GM03348 (cell line): ENCODE data around the gene CHST4.
"Not testable (repeated sequence)": the region's sequence is repeated elsewhere in the genome, so short reads cannot be mapped to it uniquely, and the experiment has no call there.

ENCODE experiments used
- DNase-seq: peaks from one replicate; pipeline ENCODE4 v3.0.0; 2012; ENCODE audit warnings: low spot score

CHST4 gene

DNA sequence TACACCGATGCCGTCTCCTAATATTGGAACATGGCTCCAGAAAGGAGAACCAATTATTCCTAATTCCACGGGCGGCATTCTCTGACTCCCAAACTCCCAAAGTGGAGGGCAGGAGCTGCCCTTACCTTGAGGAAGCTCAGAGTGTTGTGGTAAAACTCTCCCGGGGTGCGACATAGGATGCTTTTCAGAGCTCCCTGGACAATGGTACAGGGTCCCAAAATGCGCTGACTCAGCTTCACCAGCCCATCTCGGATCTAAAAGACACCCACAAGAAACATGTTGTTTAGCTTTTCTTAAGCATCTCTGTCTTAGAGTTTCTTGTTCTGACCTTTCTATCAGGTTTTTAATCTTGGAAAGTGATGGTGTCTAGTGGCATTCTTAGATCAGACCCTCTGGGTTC is 43.9 kb downstream of the CHST4 start:
- DNase-seq = no peak

DNA sequence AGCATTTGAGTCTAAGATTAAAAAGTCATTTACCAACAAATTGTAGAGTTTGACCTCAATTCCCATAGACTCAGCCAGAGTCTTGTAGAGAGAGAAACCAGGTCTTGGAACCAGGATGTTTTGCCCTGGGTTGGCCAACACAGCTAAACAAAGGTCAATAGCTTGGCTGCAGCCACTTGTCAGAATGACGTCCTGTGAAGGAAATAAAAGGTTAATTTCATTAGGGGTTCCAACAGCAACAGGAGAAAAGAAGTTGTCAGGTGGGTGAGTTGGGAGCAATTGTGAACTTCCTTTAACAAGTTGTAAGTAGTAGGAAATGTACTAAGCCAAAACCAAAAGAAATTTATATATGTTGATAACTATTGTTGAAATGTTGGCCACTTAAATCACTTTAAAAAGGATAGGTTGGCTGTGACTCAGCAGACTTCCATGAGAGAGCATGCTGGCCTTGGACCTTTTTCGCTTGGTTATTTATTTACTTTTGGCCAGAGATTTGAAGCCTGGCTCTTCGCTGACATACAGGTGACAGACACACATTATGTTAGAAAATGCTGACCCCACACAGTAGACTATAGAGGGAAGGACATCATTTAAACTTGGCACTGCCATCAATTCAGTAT is 46.4 kb downstream of the CHST4 start:
- no peak for DNase-seq

DNA sequence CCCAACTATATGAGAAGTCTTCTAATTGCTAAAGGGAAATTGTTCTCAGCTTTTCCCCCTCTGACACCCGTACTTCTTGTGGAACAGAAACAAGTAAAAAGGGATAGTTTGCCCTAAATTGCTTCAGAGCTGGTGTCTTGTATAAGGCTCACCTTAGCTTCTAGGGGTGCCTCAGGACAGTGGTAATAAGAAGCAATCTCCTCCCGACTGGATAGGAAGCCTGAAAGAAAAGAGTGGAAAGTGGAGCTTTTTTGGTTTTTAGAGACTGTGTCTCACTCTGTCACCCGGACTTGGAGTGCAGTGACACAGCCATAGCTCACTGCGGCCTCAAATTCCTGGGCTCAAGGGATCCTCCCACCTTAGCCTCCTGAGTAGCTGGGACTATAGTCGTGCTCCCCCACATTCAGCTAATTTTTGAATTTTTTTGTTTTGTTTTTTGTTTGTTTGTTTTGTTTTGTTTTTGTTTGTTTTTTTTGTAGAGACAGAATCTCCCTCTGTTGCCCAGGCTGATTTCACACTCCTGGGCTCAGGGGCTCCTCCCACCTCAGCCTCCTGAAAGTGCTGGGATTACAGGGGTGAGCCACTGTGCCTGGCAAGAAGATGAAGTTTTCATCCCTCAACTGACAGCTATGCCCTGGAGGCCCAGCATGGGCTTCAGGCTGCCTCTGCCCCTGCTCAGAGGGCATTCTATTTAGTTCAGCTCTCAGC is 47.3 kb downstream of the CHST4 start:
- no peak for DNase-seq

DNA sequence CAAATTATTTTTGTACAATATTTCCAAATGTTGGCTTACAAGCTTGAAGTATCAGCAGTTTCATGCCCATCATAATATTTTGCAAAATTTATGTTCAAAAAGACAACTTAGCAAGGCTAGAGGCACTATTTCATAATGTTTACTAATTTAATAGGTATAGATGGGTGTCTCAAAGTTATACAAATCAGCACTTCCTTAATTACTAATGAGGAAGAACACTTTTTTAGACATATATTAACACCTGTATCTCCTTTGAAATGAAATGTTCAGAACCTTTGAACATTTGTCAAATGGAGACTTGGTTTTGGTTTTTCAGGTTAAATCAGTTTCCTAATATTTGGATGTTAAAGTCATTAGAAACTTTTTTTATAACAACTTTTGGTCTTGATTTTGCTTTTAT is 48.5 kb downstream of the CHST4 start:
- DNase-seq = no peak

DNA sequence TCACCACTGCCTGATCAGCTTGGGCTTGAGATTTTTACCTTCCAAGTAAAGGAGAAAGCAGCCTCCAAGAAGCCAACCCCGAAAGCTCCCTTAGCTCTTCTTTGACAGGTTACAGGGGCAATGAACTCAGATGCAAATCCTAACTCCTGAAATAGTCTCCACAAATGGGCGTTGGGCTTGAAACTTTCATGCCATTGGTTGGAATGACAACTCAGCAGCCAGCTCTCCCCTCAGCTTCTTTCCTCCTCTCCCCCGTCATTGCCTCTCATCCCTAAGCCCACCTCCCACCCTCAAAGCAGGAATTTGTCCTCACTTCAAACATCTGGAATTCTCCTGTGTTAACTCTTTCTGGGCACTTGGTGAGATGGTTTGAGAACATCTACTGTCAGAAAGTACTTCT is 50.7 kb downstream of the CHST4 start, which contains the start of gene TAT:
TSS of gene TAT (minus strand) at position 122 of the 400 bp plus-strand sequence. CDS start 677 bp downstream, outside the sequence.
- no peak for DNase-seq

DNA sequence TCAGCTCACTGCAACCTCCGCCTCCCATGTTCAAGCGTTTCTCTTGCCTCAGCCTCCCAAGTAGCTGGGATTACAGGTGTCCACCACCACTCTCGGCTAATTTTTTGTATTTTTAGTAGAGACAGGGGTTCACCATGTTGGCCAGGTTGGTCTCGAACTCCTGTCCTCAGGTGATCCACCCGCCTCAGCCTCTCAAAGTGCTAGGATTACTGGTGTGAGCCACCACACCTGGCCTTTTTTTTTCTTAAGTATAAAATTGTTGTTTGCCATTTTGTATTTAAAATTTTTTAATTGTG is 56.3 kb downstream of the CHST4 start:
- DNase-seq = not testable (repeated sequence)

DNA sequence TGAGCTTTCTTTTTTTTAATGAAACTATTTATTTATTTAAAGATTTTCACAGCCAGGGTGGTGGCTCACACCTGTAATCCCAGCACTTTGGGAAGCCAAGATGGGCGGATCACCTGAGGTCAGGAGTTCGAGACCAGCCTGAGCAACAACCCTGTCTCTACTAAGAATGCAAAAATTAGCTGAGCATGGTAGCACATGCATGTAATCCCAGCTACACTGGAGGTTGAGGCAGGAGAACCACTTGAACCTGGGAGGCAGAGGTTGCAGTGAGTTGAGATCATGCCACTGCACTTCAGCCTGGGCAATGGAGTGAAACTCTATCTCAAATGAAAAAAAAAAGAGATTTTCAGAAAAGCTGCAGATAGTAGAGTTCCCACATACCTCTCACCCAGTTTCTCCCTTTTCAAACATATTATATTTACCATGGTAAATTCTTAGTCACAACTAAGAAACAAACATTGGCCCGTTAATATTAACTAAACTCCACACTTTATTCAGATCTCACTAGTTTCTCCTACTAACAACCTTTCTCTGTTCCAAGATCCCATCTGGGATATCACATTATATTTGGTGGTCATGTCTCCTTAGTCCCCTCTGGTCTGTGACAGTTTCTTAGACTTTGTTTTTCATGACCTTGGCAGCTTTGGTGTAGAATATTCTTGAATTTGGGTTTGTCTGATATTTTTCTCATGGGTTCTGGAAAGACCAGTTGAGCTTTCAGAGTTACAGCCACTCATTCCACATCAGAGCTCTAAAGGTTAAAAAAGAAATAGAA is 58.5 kb downstream of the CHST4 start:
- no peak for DNase-seq

DNA sequence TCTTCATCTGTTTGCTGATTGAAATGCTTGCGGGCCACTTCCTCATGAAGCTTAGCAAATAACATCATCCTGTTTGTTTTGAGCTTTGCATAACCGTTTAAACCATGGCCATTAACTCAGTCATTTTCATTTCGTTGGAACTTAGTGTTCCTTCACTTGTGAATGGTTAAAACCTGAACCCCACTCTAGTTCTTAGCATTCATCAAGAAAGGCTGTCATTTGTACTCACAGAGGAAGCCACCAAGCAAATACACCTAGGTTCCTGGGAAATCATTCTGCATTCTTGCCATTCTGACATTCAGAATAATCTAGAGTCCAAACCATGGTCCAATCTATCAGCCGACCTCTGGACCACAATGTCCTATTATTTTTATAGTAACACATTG is 59.1 kb downstream of the CHST4 start:
- DNase-seq = no peak
